ENCODE data around the gene EPHA2.
"Not testable (repeated sequence)": the region's sequence is repeated elsewhere in the genome, so short reads cannot be mapped to it uniquely, and the experiment has no call there.

EPHA2 gene

GRCh38 chr1:16183765-16184556 is 28.1 kb upstream of the EPHA2 start:
- no peak for ATAC-seq

- no peak for ATAC-seq
Observed at GRCh38 chr1:16183179-16183578, 27.3 kb upstream of the EPHA2 start.

GRCh38 chr1:16181887-16182719 is 26.2 kb upstream of the EPHA2 start:
- no peak for ATAC-seq

GRCh38 chr1:16180291-16180824 is 24.5 kb upstream of the EPHA2 start:
- no peak for ATAC-seq

- ATAC-seq = no peak
Observed at GRCh38 chr1:16178596-16179497, 23.0 kb upstream of the EPHA2 start.

GRCh38 chr1:16177306-16177705 is 21.4 kb upstream of the EPHA2 start:
- ATAC-seq = no peak

GRCh38 chr1:16176653-16177052 is 20.8 kb upstream of the EPHA2 start:
- no peak for ATAC-seq

GRCh38 chr1:16175610-16176553 is 20.0 kb upstream of the EPHA2 start:
- ATAC-seq = no peak

GRCh38 chr1:16174886-16175598 is 19.2 kb upstream of the EPHA2 start:
- ATAC-seq = no peak

GRCh38 chr1:16174261-16174868 is 18.5 kb upstream of the EPHA2 start:
- no peak for ATAC-seq

- no peak for ATAC-seq
Observed at GRCh38 chr1:16173447-16174260, 17.8 kb upstream of the EPHA2 start.

- no peak for ATAC-seq
Observed at GRCh38 chr1:16172964-16173446, 17.1 kb upstream of the EPHA2 start.

GRCh38 chr1:16172218-16172830 is 16.5 kb upstream of the EPHA2 start:
- ATAC-seq = no peak

GRCh38 chr1:16171314-16172151 is 15.7 kb upstream of the EPHA2 start:
- ATAC-seq = no peak

- no peak for ATAC-seq
Observed at GRCh38 chr1:16170283-16170673, 14.4 kb upstream of the EPHA2 start.

- ATAC-seq = peak; percentile 39 to 55
Observed at GRCh38 chr1:16168622-16169360, 12.9 kb upstream of the EPHA2 start.

- ATAC-seq = not testable (repeated sequence)
Observed at GRCh38 chr1:16168144-16168495, 12.3 kb upstream of the EPHA2 start.
